RWPE1 (cell line): ENCODE measurements around the gene PPM1E.

Experiments used
- CTCF ChIA-PET: fragments of 350-600 bp; sonication (Branson Sonifier 250); formaldehyde crosslinking; extraction: SDS; loops from one replicate; lab custom pipeline; 2021; lab: Yijun Ruan, JAX
- POLR2A ChIA-PET: fragments of 400-600 bp; formaldehyde crosslinking; extraction: SDS; loops from one replicate; lab custom pipeline; 2020; ENCODE audit warnings: antibody characterized with exemption; ENCODE audit not compliant: low non-redundant PET; lab: Yijun Ruan, JAX
- DNase-seq: peaks from one replicate; pipeline ENCODE4 v3.0.0; 2012; ENCODE audit warnings: low spot score
- H3K27ac ChIP-seq: fragments of 450-650 bp; 2 replicates; pipeline ENCODE4 v1.5.1; 2017
- TF ChIP-seq, protein P1 (sequence below): fragments of 450-650 bp; conservative IDR thresholded peaks from 2 replicates; pipeline ENCODE4 v1.5.1; 2017; ENCODE audit warnings: low read depth, mild to moderate bottlenecking

The PPM1E gene

DNA sequence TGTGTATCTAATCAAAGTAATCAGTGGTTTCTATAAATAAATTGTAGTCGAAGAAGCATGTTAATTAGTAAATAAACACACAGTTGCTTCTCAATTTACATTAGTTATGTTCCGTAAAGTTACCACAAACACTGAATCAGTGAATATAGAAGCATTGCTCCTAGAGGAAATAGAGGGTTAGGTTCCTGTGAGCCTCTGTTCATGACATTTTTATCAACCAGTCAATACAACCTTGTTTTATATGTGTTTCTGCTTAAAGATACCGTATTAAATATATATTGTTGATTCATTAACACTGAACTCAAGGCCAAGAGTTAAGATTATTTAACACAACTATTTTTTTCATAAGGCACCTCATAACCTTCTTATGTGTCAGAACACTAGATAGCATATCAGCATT is 134.3 kb downstream of the PPM1E start:
- TF ChIP-seq, protein P1, sequence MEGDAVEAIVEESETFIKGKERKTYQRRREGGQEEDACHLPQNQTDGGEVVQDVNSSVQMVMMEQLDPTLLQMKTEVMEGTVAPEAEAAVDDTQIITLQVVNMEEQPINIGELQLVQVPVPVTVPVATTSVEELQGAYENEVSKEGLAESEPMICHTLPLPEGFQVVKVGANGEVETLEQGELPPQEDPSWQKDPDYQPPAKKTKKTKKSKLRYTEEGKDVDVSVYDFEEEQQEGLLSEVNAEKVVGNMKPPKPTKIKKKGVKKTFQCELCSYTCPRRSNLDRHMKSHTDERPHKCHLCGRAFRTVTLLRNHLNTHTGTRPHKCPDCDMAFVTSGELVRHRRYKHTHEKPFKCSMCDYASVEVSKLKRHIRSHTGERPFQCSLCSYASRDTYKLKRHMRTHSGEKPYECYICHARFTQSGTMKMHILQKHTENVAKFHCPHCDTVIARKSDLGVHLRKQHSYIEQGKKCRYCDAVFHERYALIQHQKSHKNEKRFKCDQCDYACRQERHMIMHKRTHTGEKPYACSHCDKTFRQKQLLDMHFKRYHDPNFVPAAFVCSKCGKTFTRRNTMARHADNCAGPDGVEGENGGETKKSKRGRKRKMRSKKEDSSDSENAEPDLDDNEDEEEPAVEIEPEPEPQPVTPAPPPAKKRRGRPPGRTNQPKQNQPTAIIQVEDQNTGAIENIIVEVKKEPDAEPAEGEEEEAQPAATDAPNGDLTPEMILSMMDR: no peak
- no peak overlapping the region for H3K27ac ChIP-seq
- no peak for DNase-seq
- ChIA-PET CTCF (interaction anchor here (0.6 kb wide), 1 partner anchor 178 kb away, joined by 3 read pairs; no protein-coding TSS in a partner anchor), POLR2A (no interaction called here)

DNA sequence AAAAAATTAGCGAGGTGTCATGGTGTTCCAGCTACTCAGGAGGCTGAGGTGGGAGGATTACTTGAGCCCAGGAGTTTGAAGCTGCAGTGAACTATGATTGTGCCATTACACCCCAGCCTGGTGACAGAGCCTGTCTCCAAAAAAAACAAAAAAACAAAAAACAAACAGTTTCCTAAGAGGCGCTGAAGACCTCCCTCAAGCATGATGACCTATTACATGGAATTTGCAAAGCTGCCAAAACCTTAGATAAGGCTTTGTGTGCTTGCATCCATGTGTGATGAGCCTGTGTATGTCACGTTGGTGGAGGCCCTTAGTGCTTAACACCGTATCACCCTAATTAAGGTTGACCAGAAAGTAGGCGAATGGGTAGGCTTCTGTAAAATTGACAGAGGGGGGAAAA is 143.5 kb downstream of the PPM1E start:
- TF ChIP-seq, protein P1: no peak
- no peak for DNase-seq
- ChIA-PET CTCF (interaction anchor here (0.6 kb wide), 1 partner anchor 380 kb away, joined by 3 read pairs; no protein-coding TSS in a partner anchor), POLR2A (no interaction called here)
- H3K27ac ChIP-seq: no peak overlapping the region

DNA sequence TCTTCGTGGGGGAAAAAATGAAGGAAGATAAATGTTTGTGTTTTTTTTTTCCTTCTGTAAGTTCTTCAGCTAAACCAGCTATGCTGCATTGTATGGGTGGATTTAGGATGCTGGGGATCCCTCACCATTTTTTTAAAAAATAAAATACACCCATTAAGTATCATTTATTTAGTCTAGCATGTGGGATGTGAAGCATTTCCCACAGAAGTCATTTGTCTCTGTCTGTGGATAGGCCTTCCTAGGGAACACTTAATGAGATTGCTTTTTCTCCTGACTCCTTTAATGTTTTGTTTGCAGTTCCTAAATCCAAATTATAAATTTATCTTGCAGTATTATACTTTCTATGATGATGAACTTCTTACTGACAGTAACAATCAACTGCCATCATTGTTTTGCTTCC is 146.7 kb downstream of the PPM1E start:
- DNase-seq: no peak
- CTCF ChIA-PET: interaction anchor here (0.6 kb wide), 1 partner anchor 73 kb away, joined by 4 read pairs; no protein-coding TSS in a partner anchor
- POLR2A ChIA-PET: no interaction called here

DNA sequence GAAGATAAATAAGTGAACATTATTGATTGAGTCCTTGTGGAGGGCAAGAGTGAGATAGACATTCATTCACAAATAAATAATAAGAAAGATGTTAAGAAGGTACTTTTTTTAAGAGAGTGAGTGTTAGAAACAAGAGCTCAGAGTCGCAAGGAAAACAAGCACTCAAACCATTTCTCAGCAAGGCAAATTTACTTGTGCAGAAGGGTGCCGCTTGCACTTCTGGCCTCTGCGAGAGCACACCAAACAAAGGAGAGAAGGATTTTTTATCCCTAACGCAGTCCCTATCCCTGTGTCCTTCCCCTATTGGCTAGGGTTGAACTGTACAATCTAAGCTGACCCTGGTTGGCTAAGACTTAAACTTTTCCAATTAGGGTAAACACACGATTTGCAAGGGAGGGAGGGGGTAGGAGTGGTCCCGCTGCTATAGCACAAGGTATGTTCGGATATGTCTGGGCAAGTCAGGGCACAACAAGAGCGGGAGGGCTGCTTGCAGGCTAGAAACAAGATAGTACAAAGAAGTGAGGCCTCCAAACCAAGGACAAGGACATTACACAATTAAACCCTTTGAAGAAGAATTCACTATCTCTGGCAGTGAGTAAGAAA is 156.2 kb downstream of the PPM1E start:
- POLR2A ChIA-PET: no interaction called here

More for the DNA sequence above, 146.7 kb downstream of the PPM1E start:
- TF ChIP-seq, protein P1: no peak
- H3K27ac ChIP-seq: no peak overlapping the region

DNA sequence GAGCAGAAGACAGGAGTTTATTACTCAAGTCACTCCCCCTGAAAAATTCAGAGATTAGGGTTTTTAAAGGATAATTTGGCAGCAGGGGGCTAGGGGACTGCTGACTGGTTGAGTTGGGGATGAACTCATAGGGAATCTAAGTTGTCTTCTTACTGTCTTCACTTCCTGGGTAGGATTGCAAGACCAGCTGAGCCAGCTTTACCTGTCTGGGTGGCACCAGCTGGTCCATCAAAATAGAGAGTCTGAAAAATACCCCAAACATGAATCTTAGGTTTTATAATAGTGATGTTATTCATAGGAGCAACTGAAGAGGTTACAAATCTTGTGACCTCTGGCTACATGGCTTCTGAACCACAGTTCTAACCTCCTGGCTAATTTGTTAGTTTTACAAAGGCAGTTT is 157.9 kb downstream of the PPM1E start:
- no peak for DNase-seq
- TF ChIP-seq, protein P1: no peak
- ChIA-PET CTCF (interaction anchor here (0.6 kb wide), 1 partner anchor 326 kb away, joined by 7 read pairs; no protein-coding TSS in a partner anchor), POLR2A (interaction anchor here (0.5 kb wide), 1 partner anchor 21 kb away, joined by 6 read pairs; no protein-coding TSS in a partner anchor)
- H3K27ac ChIP-seq: no peak overlapping the region

More for the DNA sequence above, 156.2 kb downstream of the PPM1E start:
- H3K27ac ChIP-seq: no peak overlapping the region
- TF ChIP-seq, protein P1: no peak
- DNase-seq: no peak
- CTCF ChIA-PET: interaction anchor here (0.7 kb wide), 1 partner anchor 80 kb away, joined by 3 read pairs; no protein-coding TSS in a partner anchor

DNA sequence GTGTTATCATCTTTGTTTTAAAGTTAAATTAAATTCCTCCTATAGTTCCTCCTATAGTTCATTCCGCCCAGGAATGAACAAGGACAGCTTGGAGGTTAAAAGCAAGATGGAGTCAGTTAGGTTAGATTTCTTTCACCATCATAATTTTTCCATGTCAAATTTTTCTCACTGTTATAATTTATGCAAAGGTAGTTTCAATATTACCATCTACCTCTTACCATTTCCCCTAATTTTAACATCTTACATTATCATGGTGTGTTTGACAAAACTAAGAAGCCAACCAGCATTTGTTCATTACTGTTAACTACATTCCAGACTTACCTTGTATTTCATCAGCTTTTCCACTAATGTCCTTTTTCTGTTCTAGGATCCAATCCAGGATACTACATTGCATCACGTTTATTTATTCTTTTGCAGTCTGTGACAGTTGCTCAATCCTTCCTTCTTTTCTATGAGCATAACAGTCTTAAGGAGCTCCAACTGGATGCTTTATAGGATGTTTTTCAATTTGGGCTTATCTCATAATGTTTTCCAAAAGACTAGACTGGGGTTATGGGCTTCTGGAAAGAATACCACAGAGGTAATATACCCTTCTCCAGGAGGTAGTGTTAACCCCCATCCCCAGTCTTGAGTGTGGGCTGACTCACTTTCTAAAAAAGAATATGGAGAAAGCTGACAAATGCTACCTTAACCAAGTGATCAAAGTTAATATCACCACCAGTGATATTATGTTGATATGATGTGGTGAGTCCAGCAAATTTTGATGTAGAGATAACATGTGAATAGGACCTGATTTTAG is 158.5 kb downstream of the PPM1E start:
- no peak for DNase-seq
- CTCF ChIA-PET: interaction anchor here (0.6 kb wide), 1 partner anchor 326 kb away, joined by 7 read pairs; no protein-coding TSS in a partner anchor

More for the DNA sequence above, 158.5 kb downstream of the PPM1E start:
- POLR2A ChIA-PET: no interaction called here
- no peak overlapping the region for H3K27ac ChIP-seq
- TF ChIP-seq, protein P1: no peak
